Measurements from ENCODE around the gene USP48. TPM values are rescaled to one million over a fixed set of nuclear protein-coding genes. Genes with fewer than 3 reads are reported as not detected.

USP48 gene
- polyA plus RNA-seq, 1 experiment: 43.6 TPM

- H3K27ac ChIP-seq (ENCODE audit: low read depth, low read length): no peak overlapping the region
- ChIA-PET CTCF (interaction anchor here (0.6 kb wide), 1 partner anchor 18 kb away, joined by 3 read pairs; no protein-coding TSS in a partner anchor), POLR2A (no interaction called here)
- H3K4me3 ChIP-seq (ENCODE audit: low read depth, low read length): no peak overlapping the region
- H3K9me3 ChIP-seq (ENCODE audit: control insufficient read depth, insufficient read depth, low read length): no peaks in the 10 kb centered on the region
- peaks cover 52% of the 10 kb centered on the region for H3K27me3 ChIP-seq (ENCODE audit: control insufficient read depth, insufficient read depth, low read length)
- DNase-seq (ENCODE audit: low read depth, low spot score): no peak
- no peak for TF ChIP-seq CTCF (IDR thresholded peaks at IDR 0.05; ENCODE audit: low read depth, low read length)
These were observed 154.1 kb downstream of the USP48 start for GRCh38 chr1:21628798-21629393.

Other genes with a start within 250 kb of the USP48 start
- 0.14 and 0.15 TPM in 2 replicates for gene RAP1GAP, start 113.8 kb downstream of the USP48 start, polyA plus RNA-seq (2011; rRNA removed)
- 0.05 and 0.06 TPM in 2 replicates for gene LDLRAD2, start 29.1 kb upstream of the USP48 start, polyA plus RNA-seq (2011; rRNA removed)
- 9.7 and 13.2 TPM in 2 replicates for gene HSPG2, start 154.2 kb upstream of the USP48 start, polyA plus RNA-seq (2011; rRNA removed)
- not detected in 2 replicates for gene CELA3B, start 193.9 kb upstream of the USP48 start, polyA plus RNA-seq (2011; rRNA removed)
- not detected in 2 replicates for gene CELA3A, start 218.5 kb upstream of the USP48 start, polyA plus RNA-seq (2011; rRNA removed)

Measured in AG04450 (cell line).